HG02759 (cell line): ENCODE results near the gene SLC2A9.

ENCODE experiments used
- ATAC-seq: cut with Tn5 transposase; IDR thresholded peaks from one replicate; pipeline ENCODE4 v1.9.1; 2021; ENCODE audit warnings: mild to moderate bottlenecking, moderate library complexity; ENCODE audit not compliant: unreplicated experiment

SLC2A9 gene

DNA sequence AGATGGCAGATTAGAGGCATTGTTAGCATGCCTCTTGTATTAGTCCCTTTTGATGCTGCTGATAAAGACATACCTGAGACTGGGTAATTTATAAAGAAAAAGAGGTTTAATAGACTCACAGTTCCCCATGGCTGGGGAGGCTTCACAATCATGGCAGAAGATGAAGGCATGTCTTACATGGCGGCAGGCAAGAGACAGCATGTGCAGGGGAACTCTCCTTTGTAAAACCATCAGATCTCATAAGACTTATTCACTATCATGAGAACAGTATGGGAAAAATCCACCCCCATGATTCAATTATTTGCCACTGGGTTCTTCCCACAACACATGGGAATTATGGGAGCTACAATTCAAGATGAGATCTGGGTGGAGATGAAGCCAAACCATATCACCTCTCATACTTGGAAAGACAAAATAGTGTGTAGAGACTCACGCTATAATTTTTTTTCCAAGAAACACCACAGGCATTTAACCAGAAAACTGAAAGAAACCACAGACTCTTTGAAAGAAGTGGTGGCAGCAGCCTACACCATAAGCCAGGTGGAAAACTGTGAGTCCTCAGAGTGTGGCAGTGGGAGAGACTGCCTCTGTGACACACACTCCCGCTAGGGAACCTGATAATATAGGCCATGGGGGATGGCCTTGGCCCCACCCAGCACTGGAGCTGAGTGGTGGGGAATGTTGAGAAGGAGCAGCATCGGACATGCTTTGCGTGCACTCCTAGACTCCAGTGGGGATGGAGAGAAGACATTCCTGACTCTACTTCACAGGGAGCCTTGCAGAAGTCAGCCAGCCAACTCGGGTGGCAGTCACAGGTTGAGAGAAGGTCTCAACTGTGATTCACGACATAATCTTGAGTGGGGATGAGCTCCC lies 51.5 kb downstream of the SLC2A9 start:
- peak; percentile 20 for ATAC-seq

DNA sequence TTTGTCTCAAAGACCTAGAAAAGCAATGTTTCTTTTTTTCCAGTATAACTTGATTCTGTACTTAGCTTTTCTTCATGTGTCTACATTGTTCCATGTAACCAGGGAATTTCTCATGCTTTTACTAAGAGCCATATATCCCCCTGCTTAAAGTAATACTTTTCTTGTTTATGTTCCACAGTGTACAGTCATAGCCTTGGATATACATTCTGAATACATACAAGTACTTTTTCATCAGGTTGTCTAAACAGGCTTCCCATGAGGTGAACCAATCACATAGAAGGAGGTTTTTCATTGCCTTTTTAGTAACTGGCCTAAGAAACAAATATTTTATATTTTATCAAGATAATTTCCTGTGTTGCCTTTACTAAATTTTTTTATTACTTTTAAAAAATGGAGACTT lies 52.8 kb downstream of the SLC2A9 start:
- no peak for ATAC-seq

DNA sequence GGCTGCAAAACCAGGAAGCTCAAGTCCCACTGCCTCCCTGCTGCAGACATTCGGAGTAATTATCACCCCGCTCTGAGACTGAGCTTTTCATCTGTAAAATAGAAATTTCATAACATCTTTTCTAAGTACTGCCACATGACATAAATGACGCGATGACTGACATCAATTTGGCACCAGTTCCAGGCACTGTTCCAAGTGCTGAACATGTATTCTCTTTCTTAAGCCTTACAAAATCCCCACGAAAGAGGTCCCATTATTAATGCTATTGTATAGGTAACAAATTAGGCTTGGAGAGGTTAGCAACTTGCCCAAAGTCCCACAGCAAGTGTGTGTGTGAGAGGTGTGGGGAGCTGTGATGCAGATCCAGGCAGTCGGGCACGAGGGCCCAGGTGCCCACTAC lies 56.4 kb downstream of the SLC2A9 start:
- ATAC-seq, result no peak

DNA sequence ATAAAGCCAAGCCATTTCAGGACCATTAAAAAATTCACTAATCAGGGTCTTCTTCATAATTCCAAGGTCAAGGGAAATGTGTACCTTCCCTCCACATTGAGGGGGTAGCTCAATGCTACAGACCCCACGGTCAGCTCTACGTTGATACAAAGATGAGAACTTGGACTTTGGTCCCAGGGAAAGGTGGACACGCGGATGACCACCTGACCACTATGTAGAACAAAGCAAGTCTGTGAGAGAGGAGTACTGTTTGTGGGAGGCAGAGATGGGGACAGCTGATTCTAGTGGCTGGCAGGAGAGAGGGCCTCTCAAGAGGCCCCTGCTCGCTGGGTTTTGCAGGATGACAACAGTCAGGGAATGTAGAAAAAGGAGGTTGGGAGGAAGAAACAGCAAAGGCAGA lies 58.0 kb downstream of the SLC2A9 start:
- no peak for ATAC-seq

DNA sequence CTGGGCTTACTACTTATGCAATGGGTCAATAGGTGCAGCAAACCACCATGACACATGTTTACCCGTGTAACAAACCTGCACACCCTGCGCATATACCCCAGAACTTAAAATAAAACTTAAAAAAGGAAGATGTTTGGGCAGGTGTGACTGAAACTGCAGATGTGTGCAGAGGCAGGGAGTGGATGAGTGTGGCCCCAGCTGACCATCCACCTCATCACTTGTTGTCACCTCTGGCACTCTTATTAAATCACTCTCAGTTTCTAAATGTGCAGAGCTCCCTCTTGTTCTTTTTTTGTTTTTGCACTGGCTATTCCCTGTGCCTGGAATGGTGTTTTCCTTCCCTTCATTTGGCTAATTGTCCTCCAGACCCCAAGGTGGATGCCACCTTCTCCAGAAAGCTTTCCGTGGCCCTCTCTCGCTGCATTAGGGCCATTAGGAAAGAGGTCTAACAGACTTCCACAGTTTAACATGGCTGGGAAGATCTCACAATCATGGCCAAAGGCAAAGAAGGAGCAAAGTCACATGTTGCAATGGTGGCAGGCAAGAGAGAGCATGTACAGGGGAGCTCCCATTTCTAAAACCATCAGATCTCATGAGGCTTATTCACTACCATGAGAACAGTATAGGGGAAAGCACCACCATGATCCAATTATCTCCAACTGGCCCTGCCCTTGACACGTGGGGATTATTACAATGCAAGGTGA lies 58.5 kb downstream of the SLC2A9 start:
- no peak for ATAC-seq

DNA sequence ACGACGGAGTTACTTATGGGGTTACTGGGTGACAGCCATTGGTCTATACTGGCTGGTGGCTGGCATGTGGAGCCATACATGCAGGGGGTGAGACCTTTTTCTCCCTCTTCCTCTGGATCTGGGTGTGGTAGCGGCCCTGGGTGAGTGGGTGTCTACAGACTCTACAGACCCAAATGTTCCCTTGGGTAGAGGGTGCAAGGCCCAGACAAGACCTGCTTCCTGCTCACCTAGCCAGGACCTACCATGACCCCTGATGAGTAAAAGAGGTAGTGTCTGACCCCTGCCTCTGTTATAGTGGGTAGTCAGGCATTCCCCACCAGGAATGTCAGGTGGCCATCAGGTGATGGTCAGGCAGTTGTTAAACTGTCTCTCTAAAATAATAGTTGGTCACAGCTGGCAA lies 66.8 kb downstream of the SLC2A9 start:
- no peak for ATAC-seq

DNA sequence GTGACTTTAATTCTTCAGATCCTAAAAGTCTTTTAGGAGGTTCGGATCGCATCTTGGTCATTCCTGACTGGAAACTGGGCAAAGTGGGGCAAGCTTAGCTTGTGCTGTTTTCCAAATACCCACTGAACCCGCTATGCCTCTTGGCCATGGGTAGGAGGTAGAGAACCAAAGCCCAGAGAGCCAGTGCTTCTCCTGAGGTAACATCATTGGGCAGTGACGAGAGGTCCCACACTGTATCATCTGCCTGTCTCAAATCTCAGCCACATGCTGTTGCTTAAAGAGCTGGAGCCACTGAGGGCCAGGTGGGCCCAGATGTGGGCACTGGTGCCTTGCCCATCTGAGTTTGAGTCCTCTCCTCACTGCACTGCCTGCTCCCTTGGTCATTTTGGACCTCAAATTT lies 68.2 kb downstream of the SLC2A9 start:
- no peak for ATAC-seq

DNA sequence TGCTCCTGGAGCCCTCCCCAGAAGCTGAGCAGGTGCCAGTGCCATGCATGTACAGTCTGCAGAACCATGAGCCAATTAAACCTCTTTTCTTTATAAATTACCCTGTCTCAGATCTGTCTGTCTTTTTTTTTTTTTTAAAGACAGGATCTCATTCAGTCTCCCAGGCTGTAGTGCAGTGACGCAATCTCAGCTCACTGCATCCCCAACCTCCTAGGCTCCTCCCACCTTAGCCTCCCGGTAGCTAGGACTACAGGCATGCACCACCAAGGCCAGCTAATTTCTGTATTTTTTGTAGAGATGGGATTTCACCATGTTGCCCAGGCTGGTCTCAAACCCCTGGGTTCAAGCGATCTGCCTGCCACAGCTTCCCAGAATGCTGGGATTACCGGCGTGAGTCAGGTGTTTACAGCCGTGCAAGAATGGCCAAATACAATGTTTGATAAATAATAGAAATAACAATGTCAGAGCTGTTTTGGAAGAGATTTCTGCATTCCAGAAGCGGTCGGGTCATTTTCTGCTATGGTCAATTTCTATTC lies 68.8 kb downstream of the SLC2A9 start:
- no peak for ATAC-seq

DNA sequence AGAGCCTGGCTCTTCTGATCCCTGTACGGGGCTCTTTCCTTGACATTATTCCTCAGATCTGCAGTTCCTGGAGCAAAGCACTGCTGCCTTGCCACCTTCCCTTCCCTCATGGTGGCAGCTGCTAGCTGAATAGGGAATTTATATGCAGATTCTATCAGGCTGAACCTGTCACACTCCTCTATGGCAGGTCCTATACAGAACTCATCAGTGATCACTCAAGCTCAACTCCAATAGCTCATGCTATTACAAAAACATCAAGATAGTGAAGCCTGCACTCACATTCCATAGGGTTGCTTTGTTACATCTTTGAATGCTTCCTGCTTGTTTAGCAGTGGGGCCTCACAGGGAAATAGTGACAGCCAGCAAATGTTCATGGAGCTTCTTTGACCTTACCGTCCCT lies 71.7 kb downstream of the SLC2A9 start:
- no peak for ATAC-seq

DNA sequence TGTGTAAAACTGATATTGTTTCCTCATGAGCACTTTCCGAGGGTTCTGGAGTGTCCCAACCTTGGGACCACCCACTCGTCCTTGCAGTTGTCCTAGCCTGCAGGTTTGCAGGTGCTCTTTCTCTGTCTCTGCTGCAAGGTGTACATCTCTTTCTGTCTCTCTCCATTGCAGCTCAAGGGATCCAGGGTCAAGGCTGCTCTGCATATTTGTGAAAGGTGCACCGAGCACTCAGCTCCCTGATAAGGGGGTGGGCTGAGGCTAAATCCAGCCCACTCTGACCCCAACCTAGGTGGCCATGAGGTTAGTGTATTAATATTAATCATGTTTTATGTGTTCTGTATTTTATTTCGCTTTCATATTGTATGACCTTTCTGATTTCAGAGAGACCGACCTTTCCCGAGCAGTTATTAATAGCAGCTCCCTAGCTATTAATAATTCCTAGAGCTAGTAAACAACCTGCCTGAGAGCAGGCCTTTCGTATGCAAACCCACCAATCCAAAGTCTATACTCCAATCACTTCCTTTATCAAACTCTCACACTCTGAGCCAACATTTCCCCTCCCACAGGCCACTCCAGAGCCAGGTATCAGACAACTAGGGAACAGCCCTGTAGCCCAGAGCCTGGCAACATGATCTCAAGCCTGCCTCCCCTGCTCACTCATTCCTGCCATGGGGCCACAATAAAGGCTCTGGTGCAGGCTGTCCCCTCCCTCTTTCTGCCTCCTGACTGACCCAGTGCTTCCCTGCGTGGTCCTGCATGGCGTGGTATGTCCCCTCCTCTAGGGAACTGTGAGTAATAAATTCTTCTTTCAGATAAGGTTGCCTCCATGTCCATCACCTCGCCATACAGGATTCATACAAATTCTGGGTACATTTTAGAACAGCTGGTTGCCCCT lies 73.9 kb downstream of the SLC2A9 start:
- ATAC-seq, result no peak

DNA sequence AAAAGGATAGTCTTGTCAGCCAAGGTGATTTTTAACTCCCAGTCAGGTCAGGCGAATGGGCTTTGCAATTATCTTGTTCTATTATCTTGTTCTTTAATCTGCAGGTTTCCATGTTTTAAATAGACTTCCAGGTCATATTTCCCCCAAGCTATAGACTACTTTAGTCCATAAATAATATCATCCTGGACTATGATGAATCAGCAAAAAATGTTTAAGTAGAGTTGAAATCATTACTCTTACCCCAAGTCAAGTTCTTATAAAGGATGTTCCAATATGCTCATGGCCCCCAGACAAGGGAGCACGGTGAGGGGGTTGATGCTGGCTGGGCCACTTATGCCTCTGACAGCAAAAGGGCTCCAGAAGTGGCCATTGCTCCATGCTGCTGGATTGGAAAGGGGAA lies 75.1 kb downstream of the SLC2A9 start:
- ATAC-seq, result no peak

DNA sequence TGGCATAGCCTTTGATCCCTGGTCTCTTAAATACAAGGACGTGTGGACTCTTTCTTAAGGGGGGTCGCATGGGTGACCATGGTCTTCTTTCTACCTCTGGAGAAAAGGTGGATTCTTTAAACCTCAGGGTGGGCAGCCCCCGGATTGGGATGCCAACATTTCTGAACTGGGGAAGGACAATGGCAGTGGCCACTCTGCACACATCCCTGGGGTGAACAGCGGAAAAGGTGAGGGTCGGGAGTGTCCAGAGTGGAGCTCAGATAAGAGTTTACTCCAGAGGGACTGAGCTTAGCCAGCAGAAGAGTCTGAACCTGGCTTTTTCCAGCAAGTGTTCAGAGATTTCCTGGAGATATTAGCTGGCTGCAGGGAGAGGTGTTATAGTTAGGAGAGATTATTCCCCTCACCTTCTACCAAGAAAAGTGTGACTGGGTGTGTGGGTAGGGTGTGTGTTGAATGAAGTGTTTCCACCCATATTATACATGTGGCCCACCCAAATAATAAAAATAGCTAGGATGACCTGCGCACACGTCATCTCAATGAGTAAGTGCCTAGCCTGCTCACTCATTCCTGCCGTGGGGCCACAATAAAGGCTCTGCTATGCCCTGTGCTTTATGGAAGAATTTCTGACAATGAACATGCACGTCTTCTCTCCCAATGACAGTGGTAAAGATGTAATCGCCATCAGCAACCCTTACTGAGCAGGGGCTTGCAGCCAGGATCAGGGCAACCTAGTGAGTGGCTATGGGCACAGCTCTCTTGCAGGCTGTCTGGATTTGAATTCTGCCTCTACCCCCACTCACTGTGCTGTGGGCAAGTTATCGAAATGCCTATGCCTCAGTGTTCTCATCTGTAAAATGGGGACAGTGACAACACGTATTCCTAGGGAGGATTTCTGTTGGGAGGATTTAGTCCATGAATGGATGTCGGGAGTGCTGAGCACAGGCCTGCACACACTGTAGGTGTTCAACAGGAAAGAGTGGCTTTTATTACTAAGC lies 76.6 kb downstream of the SLC2A9 start:
- no peak for ATAC-seq

DNA sequence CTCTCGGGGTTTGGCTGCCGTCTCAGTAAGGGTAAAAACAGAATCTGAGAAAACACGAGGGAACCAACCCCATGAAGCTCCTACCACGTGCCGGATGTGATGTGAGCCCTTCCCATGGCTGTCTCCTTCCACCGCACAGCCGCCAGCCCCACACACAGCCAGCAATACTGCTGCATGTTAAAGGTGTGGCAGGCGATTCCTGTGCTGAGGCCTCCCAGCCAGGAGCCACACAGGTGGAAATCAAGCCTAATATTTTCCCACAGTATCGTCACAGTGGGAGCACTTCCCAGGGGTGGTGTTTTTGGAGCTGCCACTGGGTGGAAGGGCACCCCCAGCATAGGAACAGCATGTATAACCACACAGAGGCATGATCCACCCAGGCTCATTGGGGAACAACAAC lies 77.5 kb downstream of the SLC2A9 start:
- ATAC-seq, result no peak

DNA sequence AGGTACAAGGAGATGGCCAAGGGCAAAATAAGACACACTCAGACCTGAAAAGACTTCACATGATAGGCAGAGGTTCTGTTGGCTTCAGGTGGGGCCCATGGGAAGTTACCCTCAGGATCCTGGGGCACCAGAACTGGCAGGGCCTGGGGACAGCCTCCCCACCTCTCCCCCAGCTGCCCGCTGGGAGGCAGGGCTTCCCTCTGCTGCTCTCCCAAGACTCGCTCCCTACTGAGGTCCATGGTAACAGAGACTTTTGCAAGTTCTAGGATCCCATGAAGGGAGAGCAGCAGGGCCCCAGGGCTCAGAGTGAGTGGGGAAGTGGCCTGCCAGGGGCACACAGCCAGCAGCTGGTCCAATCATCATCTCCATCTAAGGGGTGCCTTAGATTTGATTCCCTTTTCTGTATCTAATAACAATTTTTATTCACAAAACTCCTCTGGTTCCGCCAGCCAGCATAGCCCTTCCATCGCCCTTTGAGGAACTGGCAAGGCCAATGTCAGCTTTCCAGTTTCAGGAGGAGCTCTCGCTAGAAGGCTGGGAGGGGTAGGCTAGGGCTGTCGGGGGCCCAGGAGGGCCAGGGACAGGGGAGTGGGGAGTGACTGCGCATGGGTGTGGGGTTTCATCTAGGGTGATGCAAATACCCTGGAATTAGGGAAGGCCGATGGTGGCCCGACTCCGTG lies 78.2 kb downstream of the SLC2A9 start:
- no peak for ATAC-seq

DNA sequence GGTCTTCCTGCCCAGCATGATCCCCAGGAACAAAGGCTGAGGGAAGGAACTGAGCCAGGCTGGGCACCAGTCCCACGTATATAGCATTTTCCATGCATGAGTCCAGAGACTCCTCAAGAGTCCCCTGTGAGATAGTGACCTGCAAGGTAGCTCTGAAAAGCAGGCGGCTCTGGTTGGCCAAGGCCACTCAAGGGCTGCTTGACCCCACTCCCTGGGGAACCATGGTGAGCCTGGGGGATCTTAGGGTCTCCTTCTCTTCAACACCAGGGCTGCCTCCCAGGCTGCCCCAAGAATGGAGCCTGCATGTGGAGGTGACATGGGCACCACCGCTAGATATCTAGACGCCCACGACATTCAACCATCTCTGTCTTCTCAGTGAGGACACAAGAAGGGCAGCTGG lies 79.2 kb downstream of the SLC2A9 start:
- ATAC-seq, result no peak

DNA sequence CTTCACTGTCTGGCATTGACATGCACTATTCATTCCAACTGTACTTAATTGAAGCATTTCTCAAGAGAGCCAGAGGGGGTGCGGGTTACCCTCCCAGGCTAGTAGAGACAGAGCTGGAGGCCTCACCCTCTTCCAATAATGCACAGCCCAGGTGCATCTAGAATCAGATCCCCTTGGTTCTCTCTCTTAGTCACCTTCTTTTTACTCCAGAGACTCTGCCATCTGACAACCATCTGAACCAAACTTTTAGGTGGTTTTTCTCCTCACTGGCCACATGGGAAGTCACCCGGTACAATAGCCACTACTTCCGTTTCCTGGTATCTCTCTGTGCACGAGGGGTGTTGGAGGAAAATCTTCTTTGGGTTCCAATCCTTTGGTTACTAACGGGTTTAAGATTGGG lies 81.3 kb downstream of the SLC2A9 start:
- no peak for ATAC-seq

DNA sequence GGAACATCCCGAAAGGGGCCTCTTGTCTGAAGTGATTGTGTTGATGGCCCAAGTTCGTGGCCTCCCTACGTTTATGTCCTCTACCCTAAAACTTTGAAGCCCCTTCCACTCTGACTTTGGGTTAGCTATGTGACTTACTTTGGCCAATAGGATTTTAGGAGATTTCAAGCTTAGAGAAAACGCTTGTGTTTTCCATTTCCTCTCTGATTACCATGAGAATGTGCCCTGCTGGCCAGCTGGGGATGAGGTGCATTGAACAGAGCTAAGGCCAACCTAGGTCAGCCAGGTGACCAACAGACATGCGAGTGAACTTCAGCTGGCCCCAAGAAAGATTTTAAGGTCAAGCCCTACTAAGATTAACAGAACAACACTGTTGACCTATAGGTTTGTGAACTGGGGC lies 82.4 kb downstream of the SLC2A9 start:
- no peak for ATAC-seq

DNA sequence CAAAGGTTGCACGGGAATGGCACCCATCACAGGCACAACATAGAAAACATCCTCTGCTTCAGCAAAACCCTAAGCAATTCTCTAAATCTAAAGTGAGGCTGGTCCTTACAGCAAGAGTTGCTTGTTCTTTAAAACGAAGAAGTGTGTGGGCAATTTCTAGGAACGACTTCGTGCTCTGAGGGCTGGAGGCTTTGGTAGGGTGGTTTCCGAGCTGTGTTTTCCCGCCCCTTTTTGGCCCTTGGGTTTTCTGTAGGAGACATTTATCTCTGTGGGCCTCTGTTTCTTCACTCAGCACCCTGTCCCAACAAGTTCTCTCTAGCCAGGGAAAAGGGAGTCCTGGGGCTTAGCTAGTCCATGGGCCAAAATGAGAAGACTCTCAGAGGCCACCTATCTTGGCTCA lies 84.2 kb downstream of the SLC2A9 start:
- no peak for ATAC-seq

DNA sequence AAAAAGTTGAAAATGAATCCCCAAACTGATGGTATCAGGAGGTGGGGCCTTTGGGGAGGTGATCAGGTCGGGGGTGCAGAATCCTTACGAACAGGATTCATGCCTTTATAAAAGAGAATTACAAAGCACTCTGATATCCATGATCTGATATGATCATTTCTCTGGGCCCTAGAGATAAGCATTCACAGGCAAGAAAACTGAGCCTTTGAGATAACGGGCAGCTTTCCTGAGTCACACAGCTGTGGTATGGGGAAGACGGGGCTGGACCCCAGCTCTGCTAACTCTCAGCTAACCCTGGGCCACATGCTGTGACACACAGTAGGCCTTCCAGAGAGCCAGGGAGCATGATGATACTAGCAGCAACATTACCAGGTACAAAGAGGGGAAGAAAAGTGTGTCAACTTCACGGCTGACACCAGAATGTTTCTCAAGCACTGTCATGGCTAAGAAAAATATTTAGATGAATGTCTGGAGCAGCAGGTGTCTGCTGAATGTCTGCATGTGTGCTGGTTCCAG lies 85.1 kb downstream of the SLC2A9 start:
- ATAC-seq, result no peak
